ENCODE measurements around the gene INVS.

DNA sequence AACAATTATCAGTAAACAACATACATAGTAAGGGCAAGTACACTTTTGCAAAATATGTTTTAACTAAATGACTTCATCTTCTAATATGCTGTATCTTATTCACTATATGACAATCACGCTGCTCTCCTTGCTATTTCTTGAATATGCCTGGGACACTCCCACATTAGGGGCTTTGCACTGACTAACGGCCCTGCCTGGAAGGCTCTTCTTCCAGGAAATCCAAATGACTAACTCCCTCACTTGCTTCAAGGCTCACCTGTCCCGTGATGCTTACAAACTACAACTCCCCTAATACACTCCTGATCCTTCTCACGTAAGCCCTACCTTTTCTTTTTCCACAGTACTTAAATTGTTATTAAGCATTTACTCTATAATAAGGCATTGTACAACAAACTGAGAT, 10.8 kb upstream of the INVS start:
- TF ChIP-seq CTCF (IDR thresholded peaks at IDR 0.05) (no peak), POLR2A (IDR thresholded peaks at IDR 0.05) (no peak)
